ENCODE data around the gene DCAF17. TPM values are rescaled to one million over a fixed set of nuclear protein-coding genes. Genes with fewer than 3 reads are reported as not detected.
"Not testable (repeated sequence)": the region's sequence is repeated elsewhere in the genome, so short reads cannot be mapped to it uniquely, and the experiment has no call there.

The DCAF17 gene
- total RNA-seq, 5 donors from 2014 or later (not counting 1 experiment from before 2014, with no cell fraction given), result 21.1 to 24.6 (median 23.9) TPM

DNA sequence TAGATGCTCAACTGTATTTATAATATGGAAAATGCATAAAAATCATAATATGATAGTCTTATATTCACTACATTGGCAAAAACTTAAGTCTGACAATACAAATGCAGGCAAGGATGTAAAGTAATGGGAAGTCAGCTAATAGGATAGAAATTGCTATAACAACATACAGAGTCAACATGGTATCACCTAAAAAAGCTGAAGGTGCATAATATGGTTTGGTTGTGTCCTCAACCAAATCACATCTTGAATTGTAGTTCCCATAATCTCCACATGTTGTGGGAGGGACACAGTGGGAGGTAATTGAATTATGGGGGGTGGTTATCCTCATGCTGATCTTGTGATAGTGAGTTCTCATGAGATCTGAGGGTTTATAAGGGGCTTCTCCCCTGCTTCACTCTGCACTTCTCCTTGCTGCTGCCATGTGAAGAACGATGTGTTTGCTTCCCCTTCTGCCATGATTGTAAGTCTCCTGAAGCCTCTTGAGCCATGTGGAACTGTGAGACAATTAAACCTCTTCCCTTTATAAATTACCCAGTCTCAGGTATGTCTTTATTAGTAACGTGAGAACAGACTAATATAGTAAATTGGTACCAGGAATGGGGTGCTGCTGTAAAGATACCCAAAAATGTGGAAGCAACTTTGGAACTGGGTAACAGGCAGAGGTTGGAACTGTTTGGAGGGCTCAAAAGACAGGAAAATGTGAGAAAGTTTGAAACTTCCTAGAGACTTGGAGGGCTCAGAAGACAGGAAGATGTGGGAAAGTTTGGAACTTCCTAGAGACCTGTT lies 11.1 kb upstream of the DCAF17 start:
- H3K27me3 Mint-ChIP-seq; H3K9me3 ChIP-seq; H3K36me3 ChIP-seq (ENCODE audit: control insufficient read depth in 2 of 2, extremely low read depth in 1 of 2, insufficient read depth in 1 of 2, low read length in 1 of 2); DNase-seq; POLR2A ChIA-PET; H3K27ac Mint-ChIP-seq; H3K4me3 Mint-ChIP-seq; H3K27me3 ChIP-seq (replicated peaks in 1 of 2; ENCODE audit: control insufficient read depth in 2 of 2, extremely low read depth in 1 of 2, insufficient read depth in 2 of 2, low read length in 1 of 2); ATAC-seq (replicated peaks in 1 of 4); H3K27ac ChIP-seq (ENCODE audit: low read length); H3K4me1 ChIP-seq (ENCODE audit: control insufficient read depth in 1 of 2, extremely low read depth in 1 of 2, insufficient read depth in 2 of 2, low read length in 2 of 2); CTCF ChIA-PET; H3K4me3 ChIP-seq (ENCODE audit: control insufficient read depth in 1 of 2, extremely low read depth in 1 of 2, low read length in 1 of 2): not testable (repeated sequence)
- peaks cover 21% of the 10 kb centered on the region for H3K36me3 Mint-ChIP-seq
- H3K9me3 Mint-ChIP-seq, result peaks cover 0 to 15% (median 3%) of the 10 kb centered on the region in 3 donors
- H3K4me1 Mint-ChIP-seq, result peaks cover 4 to 19% (median 4%) of the 10 kb centered on the region in 3 donors
- no CpG with 5 or more reads among the region's 2 CpGs for WGBS (ENCODE audit: insufficient coverage)

DNA sequence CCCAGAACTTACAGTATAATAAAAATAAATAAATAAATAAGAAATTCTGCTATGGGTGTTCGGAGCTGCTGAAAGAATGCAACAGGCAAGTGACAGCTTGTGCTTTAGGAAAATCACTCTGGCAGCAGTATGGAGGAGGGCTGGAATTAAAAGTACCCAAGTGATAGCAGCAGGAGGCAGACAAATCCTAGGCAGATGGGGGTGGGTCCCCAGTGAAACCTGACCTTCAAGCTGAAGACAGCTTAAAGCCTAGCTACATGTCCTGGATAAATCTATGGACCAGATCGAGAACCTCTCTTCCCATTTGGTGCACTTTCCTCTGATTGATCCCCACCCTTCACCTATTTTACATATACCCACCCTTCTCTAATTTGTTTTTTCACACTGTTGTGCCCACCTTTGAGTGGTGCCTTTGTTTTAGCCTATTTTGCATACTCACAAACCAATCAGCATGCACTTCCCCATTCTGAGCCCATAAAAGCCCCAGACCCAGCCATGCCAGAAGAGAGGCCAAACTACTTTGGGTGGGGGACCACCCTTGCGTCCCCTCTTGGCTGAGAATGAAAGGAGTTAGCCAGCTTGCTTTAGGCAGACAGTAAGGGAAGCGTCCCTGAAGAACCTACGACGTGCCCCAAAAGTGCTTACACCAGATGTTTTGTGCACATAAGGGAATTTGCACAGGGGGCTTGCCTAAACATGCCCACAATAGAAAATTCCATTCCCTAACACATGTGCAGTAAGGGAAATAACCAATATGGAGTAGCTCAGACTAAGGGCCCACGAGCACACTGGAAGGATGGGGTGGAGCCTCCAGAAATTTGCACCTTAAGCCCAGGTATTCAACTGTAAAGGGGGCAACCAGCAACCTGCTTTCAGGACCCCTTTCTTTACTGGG lies 3.3 kb upstream of the DCAF17 start:
- Mint-ChIP-seq H3K27me3 (no peaks in the 10 kb centered on the region), H3K36me3 (no peaks in the 10 kb centered on the region), H3K9me3 (no peaks in the 10 kb centered on the region), H3K4me3 (no peak overlapping the region), H3K4me1 (peaks cover 24 to 28% (median 28%) of the 10 kb centered on the region in 3 donors), H3K27ac (no peak overlapping the region)
- ChIA-PET CTCF (interaction anchor here (0.9 to 4.5 kb wide), 3 partner anchors 14 to 501 kb away, joined by 3 to 20 read pairs (median 7); partner anchors contain the start of gene GORASP2 (in 1 of the 2)), POLR2A (no interaction called here)
- no peaks in the 10 kb centered on the region for H3K36me3 ChIP-seq (ENCODE audit: control insufficient read depth in 2 of 2, extremely low read depth in 1 of 2, insufficient read depth in 1 of 2, low read length in 1 of 2)
- no peaks in the 10 kb centered on the region for H3K27me3 ChIP-seq (replicated peaks in 1 of 2; ENCODE audit: control insufficient read depth in 2 of 2, extremely low read depth in 1 of 2, insufficient read depth in 2 of 2, low read length in 1 of 2)
- H3K4me1 ChIP-seq (ENCODE audit: control insufficient read depth in 1 of 2, extremely low read depth in 1 of 2, insufficient read depth in 2 of 2, low read length in 2 of 2), result peaks cover 9 to 10% of the 10 kb centered on the region in 2 experiments
- WGBS (ENCODE audit: insufficient coverage), result 100% methylated on average over 2 of the region's 7 CpGs
- H3K4me3 ChIP-seq (ENCODE audit: control insufficient read depth in 1 of 2, extremely low read depth in 1 of 2, low read length in 1 of 2), result no peak overlapping the region
- H3K9me3 ChIP-seq, result no peaks in the 10 kb centered on the region
- no peak for DNase-seq
- ATAC-seq (replicated peaks in 1 of 4), result no peak
- H3K27ac ChIP-seq (ENCODE audit: low read length), result no peak overlapping the region

DNA sequence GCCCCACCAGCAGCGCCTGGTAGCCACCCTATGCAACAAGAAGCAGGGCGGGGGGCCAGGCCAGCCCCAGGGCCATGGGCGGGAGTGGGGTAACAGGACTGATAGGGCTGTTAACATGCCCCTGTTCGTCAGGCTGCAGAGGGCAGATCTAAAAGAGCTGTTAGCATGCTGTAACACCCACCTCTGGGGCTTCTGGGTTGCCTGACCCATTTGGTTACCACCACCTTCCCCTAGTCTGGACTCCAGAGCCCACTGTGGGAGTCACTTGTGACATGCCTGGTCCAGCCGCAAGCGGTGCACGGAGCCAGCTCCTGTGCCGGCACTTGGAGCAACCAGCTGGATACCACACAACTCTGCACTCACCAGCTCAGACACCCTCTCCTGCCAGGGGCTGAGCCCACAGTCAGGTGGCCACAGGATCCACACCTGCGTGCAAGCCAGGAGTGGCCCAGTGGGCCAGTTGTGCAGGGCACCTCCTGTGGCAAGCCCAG lies 2.3 kb upstream of the DCAF17 start:
- Mint-ChIP-seq H3K27me3 (no peaks in the 10 kb centered on the region), H3K36me3 (peaks cover 6% of the 10 kb centered on the region), H3K27ac (no peak overlapping the region), H3K9me3 (no peaks in the 10 kb centered on the region), H3K4me3 (peak overlapping the region in 1 of 3 donors; percentile 79), H3K4me1 (peaks cover 25 to 34% (median 30%) of the 10 kb centered on the region in 3 donors)
- no peak overlapping the region for H3K27ac ChIP-seq (ENCODE audit: low read length)
- no peaks in the 10 kb centered on the region for H3K27me3 ChIP-seq (replicated peaks in 1 of 2; ENCODE audit: control insufficient read depth in 2 of 2, extremely low read depth in 1 of 2, insufficient read depth in 2 of 2, low read length in 1 of 2)
- no peak for ATAC-seq (replicated peaks in 1 of 4)
- ChIA-PET POLR2A (interaction anchor here in 1 of 2 donors (0.6 kb wide), 1 partner anchor 136 kb away, joined by 4 read pairs; no protein-coding TSS in a partner anchor), CTCF (interaction anchor here (1.5 to 4.5 kb wide), 2 partner anchors 15 to 502 kb away, joined by 7 to 20 read pairs; partner anchors contain the start of gene GORASP2 (in 1 of the 2))
- H3K4me3 ChIP-seq (ENCODE audit: control insufficient read depth in 1 of 2, extremely low read depth in 1 of 2, low read length in 1 of 2), result no peak overlapping the region
- no peaks in the 10 kb centered on the region for H3K9me3 ChIP-seq
- 95% methylated on average over 8 of the region's 9 CpGs for WGBS (ENCODE audit: insufficient coverage)
- H3K36me3 ChIP-seq (ENCODE audit: control insufficient read depth in 2 of 2, extremely low read depth in 1 of 2, insufficient read depth in 1 of 2, low read length in 1 of 2), result no peaks in the 10 kb centered on the region
- no peak for DNase-seq
- H3K4me1 ChIP-seq (ENCODE audit: control insufficient read depth in 1 of 2, extremely low read depth in 1 of 2, insufficient read depth in 2 of 2, low read length in 2 of 2), result peaks cover 9 to 10% of the 10 kb centered on the region in 2 experiments

- Histone ChIP-seq H3K4me3 (ENCODE audit: control insufficient read depth in 1 of 2, extremely low read depth in 1 of 2, low read length in 1 of 2) (no peak overlapping the region), H3K27me3 (replicated peaks in 1 of 2; ENCODE audit: control insufficient read depth in 2 of 2, extremely low read depth in 1 of 2, insufficient read depth in 2 of 2, low read length in 1 of 2) (no peaks in the 10 kb centered on the region), H3K27ac (ENCODE audit: low read length) (no peak overlapping the region), H3K9me3 (no peaks in the 10 kb centered on the region), H3K36me3 (ENCODE audit: control insufficient read depth in 2 of 2, extremely low read depth in 1 of 2, insufficient read depth in 1 of 2, low read length in 1 of 2) (peaks cover 0 to 6% of the 10 kb centered on the region in 2 donors), H3K4me1 (ENCODE audit: control insufficient read depth in 1 of 2, extremely low read depth in 1 of 2, insufficient read depth in 2 of 2, low read length in 2 of 2) (peaks cover 9 to 10% of the 10 kb centered on the region in 2 experiments)
- ChIA-PET POLR2A (interaction anchor here in 1 of 2 donors (0.6 kb wide), 1 partner anchor 136 kb away, joined by 4 read pairs; no protein-coding TSS in a partner anchor), CTCF (interaction anchor here (0.8 to 4.5 kb wide), 3 partner anchors 16 to 503 kb away, joined by 4 to 20 read pairs (median 7); partner anchors contain the start of gene GORASP2 (in 1 of the 2))
- Mint-ChIP-seq H3K27ac (peak overlapping the region; percentile 69 to 96), H3K27me3 (no peaks in the 10 kb centered on the region), H3K4me3 (peak overlapping the region; percentile 79 to 88 (median 84)), H3K4me1 (peaks cover 27 to 37% (median 35%) of the 10 kb centered on the region in 3 donors), H3K9me3 (no peaks in the 10 kb centered on the region), H3K36me3 (peaks cover 13% of the 10 kb centered on the region)
- WGBS (ENCODE audit: insufficient coverage), result 29% methylated on average over 1 of the region's 4 CpGs
- ATAC-seq (replicated peaks in 1 of 4), result no peak
- DNase-seq, result no peak
Observed at GRCh38 chr2:171432206-171432968, 1.6 kb upstream of the DCAF17 start.

- peaks cover 21% of the 10 kb centered on the region for H3K36me3 Mint-ChIP-seq
- Histone ChIP-seq H3K4me3 (ENCODE audit: control insufficient read depth in 1 of 2, extremely low read depth in 1 of 2, low read length in 1 of 2) (peak overlapping the region; percentile 67 to 93), H3K27me3 (replicated peaks in 1 of 2; ENCODE audit: control insufficient read depth in 2 of 2, extremely low read depth in 1 of 2, insufficient read depth in 2 of 2, low read length in 1 of 2) (no peaks in the 10 kb centered on the region), H3K9me3 (no peaks in the 10 kb centered on the region), H3K4me1 (ENCODE audit: control insufficient read depth in 1 of 2, extremely low read depth in 1 of 2, insufficient read depth in 2 of 2, low read length in 2 of 2) (peaks cover 9 to 10% of the 10 kb centered on the region in 2 experiments), H3K36me3 (ENCODE audit: control insufficient read depth in 2 of 2, extremely low read depth in 1 of 2, insufficient read depth in 1 of 2, low read length in 1 of 2) (peaks cover 0 to 7% of the 10 kb centered on the region in 2 donors), H3K27ac (ENCODE audit: low read length) (peak overlapping the region; percentile 63)
- ATAC-seq (replicated peaks in 1 of 4), result no peak
- CTCF ChIA-PET, result interaction anchor here (0.6 to 4.5 kb wide), 6 partner anchors 17 to 504 kb away, joined by 3 to 20 read pairs (median 4); partner anchors contain the start of gene GORASP2 (in 1 of the 2)
- peak overlapping the region; percentile 79 to 88 (median 84) for H3K4me3 Mint-ChIP-seq
- peak in 17 of 35 experiments; percentile 6 to 54 (median 20) for DNase-seq
- H3K27me3 Mint-ChIP-seq, result no peaks in the 10 kb centered on the region
- POLR2A ChIA-PET, result interaction anchor here in 1 of 2 donors (0.5 to 1.1 kb wide), 3 partner anchors 378 to 1861 kb away, joined by 3 to 5 read pairs (median 3); no protein-coding TSS in a partner anchor
- WGBS (ENCODE audit: insufficient coverage), result 15% methylated on average over 4 of the region's 20 CpGs
- H3K9me3 Mint-ChIP-seq, result no peaks in the 10 kb centered on the region
- H3K4me1 Mint-ChIP-seq, result peaks cover 35 to 43% (median 42%) of the 10 kb centered on the region in 3 donors
- peak overlapping the region; percentile 69 to 96 for H3K27ac Mint-ChIP-seq
Observed at GRCh38 chr2:171432969-171433762, 860 bp upstream of the DCAF17 start.

All from T-cell (primary cell).